Measurements from ENCODE around the gene SLC2A10.

DNA sequence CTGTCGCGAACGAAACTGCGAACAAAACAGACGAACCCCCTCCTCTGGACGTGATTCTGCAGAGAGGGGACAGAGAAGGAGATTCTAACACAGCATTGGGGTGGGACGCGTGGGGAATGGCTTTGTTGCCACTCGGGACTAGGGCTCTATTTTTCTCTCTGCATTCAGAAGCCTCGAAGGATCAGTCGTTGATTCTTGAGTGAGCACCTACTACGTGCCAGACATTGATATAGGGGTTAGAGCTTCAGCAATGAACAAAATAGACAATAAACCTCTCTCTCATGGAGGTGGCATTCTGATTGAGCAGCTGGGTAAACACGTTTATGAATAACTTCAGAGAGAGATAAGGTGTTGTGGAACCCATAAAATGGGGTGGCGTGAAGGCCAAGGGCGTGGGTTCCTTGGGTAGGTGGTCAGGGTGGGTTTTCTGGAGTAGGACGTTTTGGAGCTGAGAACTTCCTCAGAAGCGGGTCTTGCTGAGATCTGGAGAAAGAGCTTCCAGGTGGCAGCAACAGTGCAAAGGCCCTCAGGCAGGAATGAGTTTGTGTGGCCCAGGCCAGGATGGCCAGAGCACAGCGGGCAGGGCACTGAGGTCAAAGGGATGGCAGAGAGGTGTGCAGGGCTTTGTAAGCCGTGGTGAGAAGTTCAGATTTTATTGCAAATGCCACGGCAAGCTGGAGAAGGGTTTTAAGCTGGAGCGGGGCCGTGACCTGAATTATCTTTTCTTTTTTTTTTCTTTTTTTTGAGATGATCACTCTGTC, 884 bp downstream of the SLC2A10 start:
- TF ChIP-seq POLR2AphosphoS5 (IDR thresholded peaks at IDR 0.05; ENCODE audit: low read depth, low read length): no peak
- TF ChIP-seq POLR2A (IDR thresholded peaks at IDR 0.05; ENCODE audit: low read depth, low read length): no peak
- TF ChIP-seq TAF1 (IDR thresholded peaks at IDR 0.05; ENCODE audit: borderline replicate concordance, low read depth, low read length): no peak

Data from GM12892 (cell line).